SW 1271 (cell line): ENCODE results near the gene FAM83G.
"Not testable (repeated sequence)": the region's sequence is repeated elsewhere in the genome, so short reads cannot be mapped to it uniquely, and the experiment has no call there.

Source experiments
- DNase-seq, 2 experiments: peaks; one replicate each; lab custom pipeline; 2025; lab: John Stamatoyannopoulos, UW

FAM83G gene

DNA sequence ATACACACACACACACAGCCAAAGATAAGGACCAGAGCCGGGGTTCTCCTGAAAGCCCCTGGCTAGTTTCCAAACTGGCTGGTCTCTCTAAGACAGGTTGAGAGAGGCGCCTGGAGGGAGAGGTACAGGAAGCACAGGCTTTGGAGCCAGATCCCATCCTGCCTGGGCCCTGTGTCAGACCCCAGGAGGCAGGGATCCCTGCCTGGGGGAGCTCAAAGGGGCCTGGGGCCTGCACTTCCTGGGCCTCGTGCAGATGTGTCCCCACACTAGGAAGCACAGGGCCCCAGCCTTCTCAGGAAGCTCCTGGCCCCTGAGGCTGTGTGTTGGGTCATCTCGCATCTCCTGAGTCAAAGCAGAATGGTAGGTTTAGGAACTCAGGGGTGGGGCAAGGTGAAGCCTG, 36.6 kb downstream of the FAM83G start:
- DNase-seq, result no peak

DNA sequence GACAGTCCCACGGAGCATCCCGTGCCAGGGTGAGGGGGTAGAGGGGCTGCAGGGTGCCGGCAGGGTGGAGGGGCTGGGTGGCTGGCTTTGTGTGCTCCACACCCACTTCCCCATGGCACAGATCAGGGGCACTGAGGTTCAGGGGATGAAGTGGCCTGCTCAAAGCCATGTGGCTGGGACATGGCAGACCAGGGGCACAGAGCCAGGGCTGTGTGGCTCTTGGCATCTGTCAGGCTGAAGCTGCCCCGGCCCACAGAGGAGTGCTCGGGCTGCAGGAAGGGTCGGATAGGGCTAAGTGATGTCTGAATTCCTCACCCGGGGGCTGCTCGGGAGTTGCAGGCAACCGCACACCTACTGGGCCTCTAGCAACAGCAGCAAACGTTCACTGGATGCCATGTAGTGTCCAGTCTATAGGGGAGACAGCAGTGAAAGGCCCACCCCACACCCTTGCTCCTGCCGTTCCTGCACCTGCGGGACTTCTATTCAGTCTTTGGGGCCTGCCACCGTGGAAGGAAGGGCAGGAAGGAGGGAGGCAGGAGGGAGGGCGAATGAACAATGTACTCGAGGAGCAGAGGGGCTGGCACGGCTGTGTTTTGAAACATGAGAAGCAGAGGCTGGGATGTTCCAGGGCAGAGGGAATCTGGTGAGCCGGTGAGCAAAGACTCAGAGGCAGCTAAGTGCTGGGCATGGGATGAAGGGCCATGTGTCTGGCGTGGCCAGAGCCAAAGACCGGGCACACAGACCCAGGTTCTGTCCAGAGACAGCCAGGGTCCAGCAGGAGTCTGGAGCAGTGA, 37.5 kb downstream of the FAM83G start:
- DNase-seq, result no peak

- DNase-seq, result no peak
Observed at GRCh38 chr17:18965530-18966236, 38.9 kb downstream of the FAM83G start.

DNA sequence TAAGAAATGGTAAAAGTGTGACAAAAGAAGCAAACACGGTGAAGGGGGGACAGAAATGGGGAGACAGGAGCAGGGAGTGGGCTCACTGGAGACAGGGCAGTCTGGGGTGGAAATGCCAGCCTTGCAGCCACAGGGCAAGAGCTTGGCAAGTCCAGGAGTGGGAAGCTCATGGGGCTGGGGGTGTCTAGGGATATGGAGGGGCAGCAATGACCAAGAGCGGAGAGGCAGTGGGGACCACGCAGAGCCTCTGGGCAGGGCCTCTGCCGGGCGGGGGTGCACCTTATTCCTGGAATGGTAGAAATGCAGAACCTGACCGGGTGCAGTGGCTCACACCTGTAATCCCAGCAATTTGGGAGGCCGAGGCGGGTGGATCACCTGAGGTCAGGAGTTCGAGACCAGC, 40.0 kb downstream of the FAM83G start:
- DNase-seq, result no peak

DNA sequence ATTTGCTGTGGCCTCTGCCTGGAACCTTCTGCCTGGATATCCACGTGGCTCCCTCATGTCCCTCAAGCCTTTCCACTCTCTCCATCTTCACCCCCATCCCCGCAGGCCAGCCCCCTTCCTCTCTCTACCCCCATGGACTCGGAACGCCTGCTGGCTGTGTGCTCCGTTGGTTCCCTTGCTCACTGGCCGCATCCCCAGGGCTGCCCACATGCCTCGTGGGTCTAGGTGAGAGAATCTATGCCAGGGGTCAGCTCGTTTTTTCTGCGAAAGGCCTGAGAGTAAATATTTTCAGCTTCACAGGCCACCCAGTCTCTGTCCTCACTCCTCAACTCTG, 40.6 kb downstream of the FAM83G start:
- no peak for DNase-seq

GRCh38 chr17:18963126-18964017, 41.2 kb downstream of the FAM83G start:
- DNase-seq, result no peak

- no peak for DNase-seq
Observed at GRCh38 chr17:18962494-18962815, 42.1 kb downstream of the FAM83G start.

GRCh38 chr17:18961634-18962493, 42.7 kb downstream of the FAM83G start:
- DNase-seq, result no peak

DNA sequence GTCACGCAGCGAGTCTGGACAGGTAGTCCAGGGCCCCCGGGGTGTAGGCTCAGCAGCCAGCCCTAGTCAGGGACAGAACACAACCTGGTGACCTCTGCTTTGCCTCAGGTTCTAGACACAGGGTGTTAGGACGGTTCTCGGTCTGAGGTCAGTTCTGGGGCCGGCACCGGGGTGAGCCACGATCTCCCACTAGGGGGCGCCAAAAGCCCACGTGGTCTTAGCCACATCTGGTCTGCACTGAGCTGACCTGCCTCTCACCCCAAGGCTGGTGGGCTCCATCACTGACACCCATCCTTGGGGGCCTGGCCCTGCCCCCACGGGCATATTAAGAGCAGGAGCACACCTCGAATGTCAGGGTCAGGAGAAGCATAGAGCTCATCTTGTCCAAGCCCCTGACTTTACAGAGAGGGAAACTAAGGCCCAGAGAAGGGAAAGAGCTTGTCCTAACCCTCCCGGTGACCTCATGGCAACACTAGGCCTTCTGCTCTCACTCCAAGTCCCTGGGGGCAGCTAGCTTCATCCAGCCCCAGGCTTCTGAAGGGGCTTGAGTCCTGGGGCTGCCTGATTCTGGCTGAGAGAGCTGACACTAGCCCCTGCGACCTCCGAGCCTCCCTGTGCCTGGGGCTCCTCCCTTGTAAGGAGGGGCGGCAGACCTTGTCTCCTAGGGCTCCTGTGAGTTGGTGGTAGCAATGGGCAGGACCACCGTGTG, 43.6 kb downstream of the FAM83G start:
- DNase-seq, result peak; percentile 30 to 70

GRCh38 chr17:18960241-18960665, 44.3 kb downstream of the FAM83G start:
- DNase-seq, result no peak

DNA sequence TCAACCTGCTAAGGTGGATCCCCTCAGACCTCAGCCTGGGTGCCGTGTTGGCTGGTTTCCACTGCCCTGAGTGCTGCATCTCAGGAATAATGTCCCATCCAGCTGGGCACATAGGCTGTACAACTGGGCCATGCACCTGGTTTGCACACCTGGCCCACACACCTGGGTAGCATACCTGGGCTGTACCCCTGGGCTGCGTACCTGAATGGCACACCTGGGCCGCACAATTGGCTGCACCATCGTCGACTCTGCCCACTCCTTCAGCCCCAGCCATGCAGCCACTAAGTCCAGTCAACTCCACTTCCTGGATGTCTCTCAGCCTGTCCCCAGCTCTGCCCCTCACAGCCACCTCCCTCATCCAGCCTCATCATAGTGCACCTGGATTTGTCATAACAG, 44.7 kb downstream of the FAM83G start:
- no peak for DNase-seq

- no peak for DNase-seq
Observed at GRCh38 chr17:18959071-18959844, 45.3 kb downstream of the FAM83G start.

DNA sequence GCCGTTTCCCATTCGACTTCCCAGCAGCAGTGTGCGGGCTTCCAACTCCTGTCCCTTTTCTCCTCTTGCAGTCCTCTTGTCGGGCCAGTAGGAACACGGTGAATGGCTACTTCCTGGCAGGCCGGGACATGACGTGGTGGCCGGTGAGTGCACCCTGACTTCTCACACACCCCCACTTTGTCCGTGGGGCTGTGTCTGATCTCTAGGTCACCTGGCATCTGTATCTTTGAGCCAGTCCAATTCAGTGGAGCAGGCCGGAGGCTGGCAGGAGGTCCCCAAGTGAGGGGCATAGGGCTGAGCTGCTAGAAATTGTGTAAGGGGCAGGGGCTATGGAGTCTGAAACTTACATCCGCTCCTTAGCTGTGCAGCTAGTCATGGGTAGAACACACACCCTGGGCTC, 46.0 kb downstream of the FAM83G start:
- no peak for DNase-seq

DNA sequence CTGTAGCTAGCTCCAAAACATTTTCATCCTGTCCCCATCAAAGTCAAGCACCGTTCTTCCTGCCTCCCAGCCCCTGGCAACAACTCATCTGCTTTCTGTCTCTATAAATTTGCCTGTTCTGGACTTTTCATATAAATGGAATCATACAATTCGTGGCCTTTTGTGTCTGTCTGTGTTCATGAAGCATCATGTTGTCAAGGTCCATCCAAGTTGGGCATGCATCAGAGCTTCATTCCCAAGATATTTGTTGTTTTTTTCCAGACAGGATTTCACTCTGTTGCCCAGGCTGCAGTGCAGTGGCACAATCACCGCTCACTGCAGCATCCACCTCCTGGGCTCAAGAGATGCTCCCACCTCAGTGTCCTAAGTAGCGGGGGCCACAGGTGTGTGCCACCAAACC, 46.7 kb downstream of the FAM83G start:
- no peak for DNase-seq

- DNase-seq, result no peak
Observed at GRCh38 chr17:18956581-18956980, 48.0 kb downstream of the FAM83G start.

DNA sequence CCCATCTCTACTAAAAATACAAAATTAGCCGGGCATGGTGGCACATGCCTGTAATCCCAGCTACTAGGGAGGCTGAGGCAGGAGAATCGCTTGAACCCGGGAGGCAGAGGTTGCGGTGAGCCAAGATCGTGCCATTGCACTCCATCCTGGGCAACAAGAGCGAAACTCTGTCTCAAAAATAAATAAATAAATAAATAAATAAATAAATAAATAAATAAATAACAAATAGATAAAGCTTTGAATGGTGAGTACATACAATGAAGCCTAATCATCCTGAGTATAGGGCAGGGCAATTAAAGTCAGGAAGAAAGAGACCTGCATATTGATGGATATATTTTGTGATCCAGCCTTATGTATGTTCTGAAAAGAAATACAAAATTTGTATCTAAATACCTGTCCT, 48.5 kb downstream of the FAM83G start:
- DNase-seq, result not testable (repeated sequence)

GRCh38 chr17:18955009-18955408, 49.6 kb downstream of the FAM83G start:
- DNase-seq, result no peak

- no peak for DNase-seq
Observed at GRCh38 chr17:18954321-18954720, 50.2 kb downstream of the FAM83G start.

- DNase-seq, result no peak
Observed at GRCh38 chr17:18953231-18953728, 51.3 kb downstream of the FAM83G start.
